CD4-positive, alpha-beta memory T cell (primary cell): ENCODE results near the gene DEDD. TPM values are rescaled to one million over a fixed set of nuclear protein-coding genes. Genes with fewer than 3 reads are reported as not detected.

Experiments
- CTCF ChIA-PET: fragments of 350-600 bp; sonication (Branson Sonifier 250); formaldehyde crosslinking; loops from one replicate; lab custom pipeline; 2021; ENCODE audit warnings: inconsistent platforms; ENCODE audit not compliant: partially characterized antibody; lab: Charles Lee
- POLR2A ChIA-PET: fragments of 350-600 bp; sonication (Branson Sonifier 250); formaldehyde crosslinking; loops from one replicate; lab custom pipeline; 2021; ENCODE audit not compliant: partially characterized antibody; lab: Charles Lee
- DNase-seq, 5 donors: peaks; one replicate each; pipeline versions ENCODE4 v3.0.0 to v3.0.0-alpha.2; 2020 to 2022; ENCODE audit warnings: mixed read lengths in 1 of 5
- H3K27ac ChIP-seq: one replicate; pipeline ENCODE4 v1.7.0; 2013; ENCODE audit warnings: low read depth, low read length
- H3K27me3 ChIP-seq: 2 replicates; pipeline ENCODE4 v1.7.0; 2013; ENCODE audit warnings: mild to moderate bottlenecking, low read length, moderate library complexity; ENCODE audit not compliant: insufficient read depth
- H3K36me3 ChIP-seq: 2 replicates; pipeline ENCODE4 v1.7.0; 2013; ENCODE audit warnings: mild to moderate bottlenecking, low read length, moderate library complexity; ENCODE audit not compliant: insufficient read depth
- H3K4me1 ChIP-seq: 2 replicates; pipeline ENCODE4 v1.7.0; 2013; ENCODE audit warnings: mild to moderate bottlenecking, low read length, moderate library complexity; ENCODE audit not compliant: insufficient read depth
- H3K4me3 ChIP-seq, 2 donors: one replicate each; pipeline ENCODE4 v1.7.0; 2013; ENCODE audit warnings: low read length in 2 of 2, mild to moderate bottlenecking in 1 of 2
- H3K9me3 ChIP-seq, 2 donors: one replicate each; pipeline ENCODE4 v1.7.0; 2013; ENCODE audit warnings: low read length in 2 of 2, control low read depth in 1 of 2; ENCODE audit not compliant: control insufficient read depth in 1 of 2
- H3K27ac Mint-ChIP-seq, 7 donors: one replicate each; pipeline ENCODE4 v1.8.0; 2020 to 2021; ENCODE audit warnings: mixed read lengths in 7 of 7, mild to moderate bottlenecking in 6 of 7, inconsistent platforms in 3 of 7, moderate library complexity in 3 of 7
- H3K27me3 Mint-ChIP-seq, 2 donors: one replicate each; pipeline ENCODE4 v1.8.0; 2020 to 2021; ENCODE audit warnings: mixed read lengths in 2 of 2
- H3K36me3 Mint-ChIP-seq, 2 donors: one replicate each; pipeline ENCODE4 v1.8.0; 2020 to 2021; ENCODE audit warnings: mixed read lengths in 2 of 2, inconsistent platforms in 1 of 2, mild to moderate bottlenecking in 1 of 2
- H3K4me1 Mint-ChIP-seq, 4 donors: one replicate each; pipeline ENCODE4 v1.8.0; 2020 to 2021; ENCODE audit warnings: mixed read lengths in 4 of 4, mild to moderate bottlenecking in 1 of 4
- H3K4me3 Mint-ChIP-seq, 8 donors: one replicate each; pipeline ENCODE4 v1.8.0; 2020 to 2021; ENCODE audit warnings: mixed read lengths in 8 of 8, mild to moderate bottlenecking in 7 of 8, moderate library complexity in 6 of 8, inconsistent platforms in 3 of 8
- H3K9me3 Mint-ChIP-seq, 8 donors: one replicate each; pipeline ENCODE4 v1.8.0; 2020 to 2021; ENCODE audit warnings: mixed read lengths in 8 of 8, mild to moderate bottlenecking in 5 of 8, inconsistent platforms in 3 of 8, moderate library complexity in 1 of 8
- intact Hi-C: fragments of 100-400 bp; cut with micrococcal nuclease; formaldehyde crosslinking; loops from one replicate; pipeline ENCODE4 v1.15.1; 2023
- polyA plus RNA-seq, 2 donors: library from polyadenylated mRNA; unstranded; fragments of 300-500 nt; fragmentation: Illumina TruSeq; gene quantifications; one replicate each; pipeline ENCODE4 v1.2.3, GENCODE V29; 2021
- total RNA-seq, 2 experiments: library from RNA; stranded (reverse); gene quantifications; one replicate each; pipeline ENCODE4 v1.2.3, GENCODE V29; 2021

DEDD gene
- total and polyA plus RNA-seq, 4 experiments from 2014 or later: 39.1 to 42.0 (median 41.1) TPM

DNA sequence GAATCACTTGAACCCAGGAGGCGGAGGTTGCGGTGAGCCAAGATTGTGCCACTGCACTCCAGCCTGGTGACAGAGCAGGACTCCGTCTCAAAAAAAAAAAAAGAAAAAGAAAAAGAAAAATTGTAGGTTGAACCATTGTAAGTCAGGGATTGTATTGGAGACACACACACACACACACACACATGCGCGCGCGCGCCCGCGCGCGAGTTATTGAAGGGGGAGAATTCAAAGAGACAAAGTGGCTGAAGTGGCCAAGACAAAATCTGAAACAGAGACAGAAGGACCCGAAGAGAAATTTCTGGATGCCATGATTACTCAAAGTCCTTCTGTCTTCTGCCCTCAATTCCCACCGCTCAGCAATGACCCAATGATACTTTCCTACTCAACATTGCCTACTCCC is 38.0 kb downstream of the DEDD start:
- no peak overlapping the region for H3K27ac ChIP-seq
- H3K27me3 Mint-ChIP-seq: peaks cover 0 to 2% of the 10 kb centered on the region in 2 donors
- no peaks in the 10 kb centered on the region for H3K36me3 ChIP-seq
- POLR2A ChIA-PET: interaction anchor here (0.6 to 7.0 kb wide), 3 partner anchors 48 to 90 kb away, joined by 3 to 128 read pairs (median 3); partner anchors contain the start of gene USF1
- no peaks in the 10 kb centered on the region for H3K9me3 ChIP-seq
- CTCF ChIA-PET: interaction anchor here (0.9 to 9.8 kb wide), 6 partner anchors 23 to 97 kb away, joined by 3 to 175 read pairs (median 56); partner anchors contain the start of genes ARHGAP30, F11R and TSTD1
- intact Hi-C loops: no loop called here
- H3K36me3 Mint-ChIP-seq: peaks cover 4 to 13% of the 10 kb centered on the region in 2 donors
- no peak overlapping the region for H3K4me3 ChIP-seq
- peaks cover 0 to 19% (median 3%) of the 10 kb centered on the region in 8 donors for H3K9me3 Mint-ChIP-seq
- no peak for DNase-seq
- H3K4me1 ChIP-seq: peaks cover 22% of the 10 kb centered on the region
- no peaks in the 10 kb centered on the region for H3K27me3 ChIP-seq
- no peak overlapping the region for H3K4me3 Mint-ChIP-seq
- H3K27ac Mint-ChIP-seq: peak overlapping the region in 3 of 7 donors; percentile 50 to 99 (median 55)
- peaks cover 12 to 27% (median 21%) of the 10 kb centered on the region in 4 donors for H3K4me1 Mint-ChIP-seq

- peak overlapping the region in 1 of 7 donors; percentile 16 for H3K27ac Mint-ChIP-seq
- no peaks in the 10 kb centered on the region for H3K36me3 ChIP-seq
- DNase-seq: no peak
- H3K36me3 Mint-ChIP-seq: peaks cover 3% of the 10 kb centered on the region in 2 donors
- ChIA-PET POLR2A (interaction anchor here (1.2 to 1.7 kb wide), 2 partner anchors 24 to 47 kb away, joined by 3 to 4 read pairs; partner anchors contain the start of gene USF1), CTCF (interaction anchor here (0.6 to 9.8 kb wide), 6 partner anchors 8 to 127 kb away, joined by 3 to 175 read pairs (median 4); partner anchors contain the start of gene ARHGAP30)
- intact Hi-C loops: no loop called here
- H3K27ac ChIP-seq: no peak overlapping the region
- no peaks in the 10 kb centered on the region for H3K9me3 ChIP-seq
- H3K27me3 ChIP-seq: no peaks in the 10 kb centered on the region
- H3K4me3 ChIP-seq: no peak overlapping the region
- H3K27me3 Mint-ChIP-seq: peaks cover 0 to 2% of the 10 kb centered on the region in 2 donors
- H3K4me3 Mint-ChIP-seq: no peak overlapping the region
- H3K4me1 ChIP-seq: peaks cover 9% of the 10 kb centered on the region
- H3K9me3 Mint-ChIP-seq: peaks cover 0 to 11% (median 2%) of the 10 kb centered on the region in 8 donors
- peaks cover 7 to 14% (median 11%) of the 10 kb centered on the region in 4 donors for H3K4me1 Mint-ChIP-seq
Measured at GRCh38 chr1:161092621-161093028, 39.8 kb downstream of the DEDD start.

GRCh38 chr1:161091796-161092507 is 40.5 kb downstream of the DEDD start:
- ChIA-PET POLR2A (interaction anchor here (1.2 to 1.7 kb wide), 2 partner anchors 23 to 46 kb away, joined by 3 to 4 read pairs; partner anchors contain the start of gene USF1), CTCF (interaction anchor here (1.0 to 7.8 kb wide), 2 partner anchors 23 to 122 kb away, joined by 3 to 159 read pairs; partner anchors contain the start of gene ARHGAP30)
- Mint-ChIP-seq H3K27me3 (no peaks in the 10 kb centered on the region), H3K9me3 (peaks cover 0 to 4% (median 0%) of the 10 kb centered on the region in 8 donors), H3K36me3 (no peaks in the 10 kb centered on the region), H3K4me1 (peaks cover 1 to 7% (median 4%) of the 10 kb centered on the region in 4 donors), H3K4me3 (no peak overlapping the region), H3K27ac (peak overlapping the region in 3 of 7 donors; percentile 16 to 52 (median 16))
- Histone ChIP-seq H3K27me3 (no peaks in the 10 kb centered on the region), H3K27ac (no peak overlapping the region), H3K9me3 (no peaks in the 10 kb centered on the region), H3K4me3 (no peak overlapping the region), H3K4me1 (peaks cover 3% of the 10 kb centered on the region), H3K36me3 (no peaks in the 10 kb centered on the region)
- no peak for DNase-seq
- intact Hi-C loops: no loop called here

DNA sequence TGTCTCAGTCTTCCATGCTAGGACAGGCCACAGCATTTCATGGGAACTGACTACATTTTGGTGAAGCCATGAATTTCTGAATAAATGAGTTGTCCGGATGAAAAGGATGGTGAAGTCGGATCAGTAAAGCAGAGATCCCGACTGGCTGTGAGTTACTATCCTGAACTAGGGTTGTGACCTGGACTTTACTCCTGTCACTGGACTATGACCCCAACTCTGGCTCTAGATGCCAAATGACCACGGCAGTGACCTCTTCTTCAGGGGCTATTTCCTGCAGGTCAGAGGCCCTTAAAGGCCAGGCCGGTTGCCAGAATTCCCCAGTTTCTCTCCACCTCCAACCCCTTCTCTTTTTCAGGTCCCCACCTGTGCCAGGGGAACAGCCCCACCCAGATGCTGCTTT is 41.4 kb downstream of the DEDD start:
- intact Hi-C loops: no loop called here
- DNase-seq: no peak
- ChIA-PET POLR2A (no interaction called here), CTCF (no interaction called here)
- H3K9me3 ChIP-seq: no peaks in the 10 kb centered on the region
- no peak overlapping the region for H3K27ac ChIP-seq
- no peaks in the 10 kb centered on the region for H3K4me1 ChIP-seq
- no peaks in the 10 kb centered on the region for H3K36me3 ChIP-seq
- no peaks in the 10 kb centered on the region for H3K27me3 ChIP-seq
- no peaks in the 10 kb centered on the region for H3K36me3 Mint-ChIP-seq
- H3K4me3 ChIP-seq: no peak overlapping the region
- no peaks in the 10 kb centered on the region for H3K9me3 Mint-ChIP-seq
- H3K27ac Mint-ChIP-seq: no peak overlapping the region
- H3K4me3 Mint-ChIP-seq: no peak overlapping the region
- no peaks in the 10 kb centered on the region for H3K27me3 Mint-ChIP-seq
- peaks cover 0 to 2% (median 0%) of the 10 kb centered on the region in 4 donors for H3K4me1 Mint-ChIP-seq

DNA sequence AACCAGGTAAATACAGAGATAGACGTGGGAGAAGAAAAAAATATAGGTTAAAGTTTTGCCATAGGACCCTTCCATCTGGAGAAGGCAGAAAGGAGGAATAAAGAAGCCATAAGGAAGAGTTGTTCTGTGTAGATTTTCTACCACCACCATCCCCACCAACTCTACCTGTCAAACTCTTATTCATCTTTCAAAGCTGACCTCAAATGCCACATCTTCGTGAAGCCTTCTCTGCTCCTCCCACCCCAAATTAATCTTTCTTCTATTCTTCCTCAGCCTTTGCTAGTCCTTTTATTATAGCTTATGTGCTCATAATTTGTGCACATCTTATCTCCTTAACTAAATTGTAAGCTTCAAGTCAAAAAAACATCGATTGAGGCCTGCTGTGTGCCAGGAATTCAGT is 41.9 kb downstream of the DEDD start:
- H3K9me3 Mint-ChIP-seq: no peaks in the 10 kb centered on the region
- ChIA-PET POLR2A (no interaction called here), CTCF (no interaction called here)
- no peak overlapping the region for H3K4me3 ChIP-seq
- no peak overlapping the region for H3K4me3 Mint-ChIP-seq
- H3K4me1 Mint-ChIP-seq: peaks cover 0 to 2% (median 0%) of the 10 kb centered on the region in 4 donors
- no peaks in the 10 kb centered on the region for H3K36me3 Mint-ChIP-seq
- no peaks in the 10 kb centered on the region for H3K4me1 ChIP-seq
- no peak overlapping the region for H3K27ac Mint-ChIP-seq
- no peaks in the 10 kb centered on the region for H3K27me3 Mint-ChIP-seq
- H3K36me3 ChIP-seq: no peaks in the 10 kb centered on the region
- no peak for DNase-seq
- H3K27ac ChIP-seq: no peak overlapping the region
- intact Hi-C loops: no loop called here
- H3K9me3 ChIP-seq: no peaks in the 10 kb centered on the region
- no peaks in the 10 kb centered on the region for H3K27me3 ChIP-seq

GRCh38 chr1:161089938-161090337 is 42.5 kb downstream of the DEDD start:
- ChIA-PET CTCF (no interaction called here), POLR2A (no interaction called here)
- peaks cover 0 to 2% (median 0%) of the 10 kb centered on the region in 4 donors for H3K4me1 Mint-ChIP-seq
- Histone ChIP-seq H3K4me3 (no peak overlapping the region), H3K9me3 (no peaks in the 10 kb centered on the region), H3K27ac (no peak overlapping the region), H3K27me3 (no peaks in the 10 kb centered on the region), H3K36me3 (no peaks in the 10 kb centered on the region), H3K4me1 (no peaks in the 10 kb centered on the region)
- no peak for DNase-seq
- intact Hi-C loops: no loop called here
- H3K27me3 Mint-ChIP-seq: no peaks in the 10 kb centered on the region
- no peak overlapping the region for H3K4me3 Mint-ChIP-seq
- no peaks in the 10 kb centered on the region for H3K9me3 Mint-ChIP-seq
- H3K36me3 Mint-ChIP-seq: no peaks in the 10 kb centered on the region
- no peak overlapping the region for H3K27ac Mint-ChIP-seq

- DNase-seq: no peak
- Histone ChIP-seq H3K27me3 (no peaks in the 10 kb centered on the region), H3K4me3 (no peak within 1 kb of the TSS), H3K4me1 (no peaks in the 10 kb centered on the region), H3K27ac (no peak within 1 kb of the TSS), H3K9me3 (no peaks in the 10 kb centered on the region), H3K36me3 (no peaks in the 10 kb centered on the region)
- H3K4me1 Mint-ChIP-seq: peaks cover 0 to 2% (median 0%) of the 10 kb centered on the region in 4 donors
- intact Hi-C loops: no loop called here
- no peaks in the 10 kb centered on the region for H3K9me3 Mint-ChIP-seq
- H3K36me3 Mint-ChIP-seq: no peaks in the 10 kb centered on the region
- CTCF ChIA-PET: interaction anchor here (5.2 kb wide), 1 partner anchor 9 kb away, joined by 26 read pairs; the partner anchor contains the start of gene KLHDC9
- no peak within 1 kb of the TSS for H3K4me3 Mint-ChIP-seq
- H3K27me3 Mint-ChIP-seq: no peaks in the 10 kb centered on the region
- no peak within 1 kb of the TSS for H3K27ac Mint-ChIP-seq
- POLR2A ChIA-PET: interaction anchor here (1.3 kb wide), 1 partner anchor 44 kb away, joined by 4 read pairs; the partner anchor contains the start of gene USF1
Measured at GRCh38 chr1:161089251-161089924, 43.1 kb downstream of the DEDD start, which contains the start of gene NECTIN4. TSS of gene NECTIN4 (minus strand) at chr1:161089558. CDS start at chr1:161089296, 262 bp downstream.
